IMR-90 (cell line): ENCODE measurements around the gene SLC28A3. TPM values are rescaled to one million over a fixed set of nuclear protein-coding genes. Genes with fewer than 3 reads are reported as not detected.

Experiments
- ATAC-seq: fragments of 200-7000 bp; cut with Tn5 transposase; 2 replicates; pipeline ENCODE4 v1.9.1; 2020; ENCODE audit warnings: low read depth, mild to moderate bottlenecking, moderate library complexity
- BruUV-seq: library from RNA; stranded (reverse); fragments of 400-500 nt; replicated peaks from 2 replicates; lab custom pipeline; 2021; lab: Mats Ljungman, UMichigan
- CTCF ChIA-PET: fragments of 300-600 bp; formaldehyde crosslinking; extraction: SDS; loops from one replicate; lab custom pipeline; 2021; ENCODE audit warnings: antibody characterized with exemption; lab: Yijun Ruan, JAX
- POLR2A ChIA-PET: fragments of 300-600 bp; sonication (Branson Sonifier 250); formaldehyde crosslinking; loops from one replicate; lab custom pipeline; 2022; ENCODE audit warnings: antibody characterized with exemption; ENCODE audit not compliant: unreplicated experiment; lab: Charles Lee
- DNase-seq: peaks from one replicate; pipeline ENCODE4 v3.0.0; 2013
- H2AFZ ChIP-seq: replicated peaks from 2 replicates; pipeline ENCODE3; 2013; ENCODE audit warnings: low read length, mild to moderate bottlenecking; ENCODE audit not compliant: poor library complexity
- H2AK5ac ChIP-seq: 2 replicates; pipeline ENCODE4 v1.6.1; 2013; ENCODE audit warnings: low read depth, low read length, inconsistent platforms
- H2AK9ac ChIP-seq: replicated peaks from 2 replicates; pipeline ENCODE3; 2013; ENCODE audit warnings: mild to moderate bottlenecking, low read depth, low read length, moderate library complexity; ENCODE audit not compliant: poor library complexity
- H2BK120ac ChIP-seq: 2 replicates; pipeline ENCODE4 v1.6.1; 2013; ENCODE audit warnings: low read depth, low read length, inconsistent platforms
- H2BK15ac ChIP-seq: 3 replicates; pipeline ENCODE4 v1.6.1; 2013; ENCODE audit warnings: low read depth, low read length, inconsistent platforms
- H2BK20ac ChIP-seq: 2 replicates; pipeline ENCODE4 v1.6.1; 2013; ENCODE audit warnings: low read depth, mild to moderate bottlenecking, inconsistent platforms, low read length, moderate library complexity
- H2BK5ac ChIP-seq: 2 replicates; pipeline ENCODE4 v1.6.1; 2013; ENCODE audit warnings: mild to moderate bottlenecking, low read depth, low read length, inconsistent platforms; ENCODE audit not compliant: poor library complexity, severe bottlenecking
- H3K14ac ChIP-seq: replicated peaks from 2 replicates; pipeline ENCODE4 v1.6.1; 2013; ENCODE audit warnings: low read depth, low read length, inconsistent platforms
- H3K18ac ChIP-seq: 2 replicates; pipeline ENCODE4 v1.6.1; 2013; ENCODE audit warnings: low read depth, low read length, control low read depth
- H3K23ac ChIP-seq: 2 replicates; pipeline ENCODE4 v1.6.1; 2013; ENCODE audit warnings: low read depth, low read length, inconsistent platforms
- H3K27ac ChIP-seq: 2 replicates; pipeline ENCODE4 v1.5.1; 2013; ENCODE audit warnings: mild to moderate bottlenecking, control low read depth, low read length; ENCODE audit not compliant: insufficient read depth
- H3K27me3 ChIP-seq: 2 replicates; pipeline ENCODE4 v1.6.1; 2013; ENCODE audit warnings: low read length; ENCODE audit not compliant: control insufficient read depth, insufficient read depth
- H3K36me3 ChIP-seq: 2 replicates; pipeline ENCODE4 v1.6.1; 2013; ENCODE audit warnings: low read length, mixed read lengths; ENCODE audit not compliant: control insufficient read depth, insufficient read depth
- H3K4ac ChIP-seq: 2 replicates; pipeline ENCODE4 v1.6.1; 2013; ENCODE audit warnings: low read depth, low read length, inconsistent platforms
- H3K4me1 ChIP-seq: 2 replicates; pipeline ENCODE4 v1.6.1; 2013; ENCODE audit warnings: low read length, mixed read lengths; ENCODE audit not compliant: control insufficient read depth, insufficient read depth
- H3K4me2 ChIP-seq: 2 replicates; pipeline ENCODE4 v1.6.1; 2013; ENCODE audit warnings: low read depth, mild to moderate bottlenecking, control low read depth, low read length, moderate library complexity
- H3K4me3 ChIP-seq: 2 replicates; pipeline ENCODE4 v1.5.1; 2013; ENCODE audit warnings: low read depth, mild to moderate bottlenecking, control low read depth, low read length, moderate library complexity; ENCODE audit not compliant: insufficient read depth
- H3K56ac ChIP-seq: 2 replicates; pipeline ENCODE4 v1.6.1; 2013; ENCODE audit warnings: low read length, inconsistent platforms; ENCODE audit not compliant: insufficient read depth; ENCODE audit errors: extremely low read depth
- H3K79me1 ChIP-seq, 2 experiments: 2 replicates each; pipeline ENCODE4 v1.6.1; 2013; ENCODE audit warnings: low read length in 2 of 2, inconsistent platforms in 1 of 2, low read depth in 1 of 2
- H3K9ac ChIP-seq: 2 replicates; pipeline ENCODE4 v1.6.1; 2013; ENCODE audit warnings: low read depth, low read length, control low read depth
- H3K9me1 ChIP-seq: 2 replicates; pipeline ENCODE4 v1.6.1; 2013; ENCODE audit warnings: low read length, inconsistent platforms; ENCODE audit not compliant: insufficient read depth
- H3K9me3 ChIP-seq: 2 replicates; pipeline ENCODE4 v1.6.1; 2013; ENCODE audit warnings: low read length; ENCODE audit not compliant: control insufficient read depth, insufficient read depth
- H4K20me1 ChIP-seq: 2 replicates; pipeline ENCODE4 v1.6.1; 2013; ENCODE audit warnings: low read length, inconsistent platforms; ENCODE audit not compliant: insufficient read depth
- H4K5ac ChIP-seq: 2 replicates; pipeline ENCODE4 v1.6.1; 2013; ENCODE audit warnings: mild to moderate bottlenecking, low read depth, low read length, control low read depth
- H4K8ac ChIP-seq, 2 experiments: 2 replicates each; pipeline ENCODE4 v1.6.1; 2013; ENCODE audit warnings: low read depth in 2 of 2, low read length in 2 of 2, control low read depth in 1 of 2, inconsistent platforms in 1 of 2
- H4K91ac ChIP-seq: 2 replicates; pipeline ENCODE4 v1.6.1; 2013; ENCODE audit warnings: low read depth, low read length, inconsistent platforms; ENCODE audit not compliant: insufficient read depth
- BHLHE40 ChIP-seq: fragments of 150-350 bp; IDR thresholded peaks from 2 replicates; pipeline ENCODE4 v1.6.1; 2016; ENCODE audit warnings: mild to moderate bottlenecking, low read depth, low read length
- CEBPB ChIP-seq: IDR thresholded peaks from 2 replicates; pipeline ENCODE4 v1.6.1; 2012; ENCODE audit warnings: low read depth, low read length, improper control_type of control experiment
- CTCF ChIP-seq: conservative IDR thresholded peaks from 2 replicates; pipeline ENCODE4 v1.5.1; 2012; ENCODE audit warnings: mild to moderate bottlenecking, low read depth, low read length, improper control_type of control experiment
- ELK1 ChIP-seq: fragments of 150-350 bp; IDR thresholded peaks from 2 replicates; pipeline ENCODE4 v1.6.1; 2016; ENCODE audit warnings: low read depth, mild to moderate bottlenecking, low read length, moderate library complexity, borderline replicate concordance
- FOS ChIP-seq: fragments of 150-350 bp; IDR thresholded peaks from 2 replicates; pipeline ENCODE4 v1.6.1; 2016; ENCODE audit warnings: low read depth, low read length
- MAFK ChIP-seq: IDR thresholded peaks from 2 replicates; pipeline ENCODE4 v1.6.1; 2012; ENCODE audit warnings: low read depth, low read length, improper control_type of control experiment
- MAZ ChIP-seq: IDR thresholded peaks from 2 replicates; pipeline ENCODE4 v1.6.1; 2012; ENCODE audit warnings: low read depth, mild to moderate bottlenecking, low read length, improper control_type of control experiment, moderate library complexity, borderline replicate concordance
- MXI1 ChIP-seq: IDR thresholded peaks from 2 replicates; pipeline ENCODE4 v1.6.1; 2012; ENCODE audit warnings: low read depth, mild to moderate bottlenecking, low read length, moderate library complexity, borderline replicate concordance
- NFE2L2 ChIP-seq: fragments of 150-350 bp; IDR thresholded peaks from 2 replicates; pipeline ENCODE4 v1.6.1; 2016; ENCODE audit warnings: low read depth, mild to moderate bottlenecking, low read length
- POLR2A ChIP-seq: IDR thresholded peaks from 2 replicates; pipeline ENCODE4 v1.6.1; 2012; ENCODE audit warnings: mild to moderate bottlenecking, low read depth, low read length
- RCOR1 ChIP-seq: IDR thresholded peaks from 2 replicates; pipeline ENCODE4 v1.6.1; 2012; ENCODE audit warnings: mild to moderate bottlenecking, low read length, improper control_type of control experiment; ENCODE audit not compliant: insufficient replicate concordance
- RFX5 ChIP-seq: IDR thresholded peaks from 2 replicates; pipeline ENCODE4 v1.8.0; 2012; ENCODE audit warnings: low read depth, mild to moderate bottlenecking, low read length, moderate library complexity
- SMC3 ChIP-seq: fragments of 150-350 bp; IDR thresholded peaks from 2 replicates; pipeline ENCODE4 v1.6.1; 2016; ENCODE audit warnings: low read depth, mild to moderate bottlenecking, antibody characterized with exemption, low read length, moderate library complexity
- WGBS, 2 experiments: methylation state at CpG; one replicate each; pipeline versions ENCODE4 v1.1.5 to v1.1.7; 2013; ENCODE audit warnings: missing lambda C conversion rate in 2 of 2; ENCODE audit not compliant: insufficient read length in 1 of 2; ENCODE audit errors: extremely low coverage in 2 of 2; 5-methylcytosine and 5-hydroxymethylcytosine counted together
- dilution Hi-C: fragments of 300-500 bp; cut with HindIII; formaldehyde crosslinking; loops from one replicate; pipeline ENCODE4 v1.14.3; 2018; ENCODE audit warnings: low sequenced_read_pairs; ENCODE audit not compliant: unreplicated experiment
- in situ Hi-C: fragments of 300-500 bp; cut with MboI; formaldehyde crosslinking; loops from 3 replicates; pipeline ENCODE4 v1.14.3; 2019; ENCODE audit warnings: low sequenced_read_pairs, inconsistent platforms, mixed read lengths
- intact Hi-C: fragments of 100-400 bp; cut with micrococcal nuclease; formaldehyde crosslinking; loops from 2 replicates; pipeline ENCODE4 v1.10.0; 2022
- polyA plus RNA-seq, 3 experiments: library from polyadenylated mRNA; depleted of rRNA; stranded (reverse); fragments of >200 nt; gene quantifications; 2 replicates each; pipeline ENCODE4 v1.2.3, GENCODE V29; 2012; ENCODE audit warnings: low replicate concordance in 1 of 3
- total RNA-seq: library from RNA; depleted of rRNA; stranded (reverse); fragments of >200 nt; gene quantifications from 2 replicates; pipeline ENCODE4 v1.2.3, GENCODE V29; 2012

SLC28A3 gene
- total and polyA plus RNA-seq, 2 of the 4 experiments (the other 2 are of a cell fraction) = 1.1 to 2.2 TPM

- H3K14ac ChIP-seq = no peak overlapping the region
These were observed 112.3 kb downstream of the SLC28A3 start for GRCh38 chr9:84228130-84228720.

More at GRCh38 chr9:84228130-84228720, 112.3 kb downstream of the SLC28A3 start:
- no peaks in the 10 kb centered on the region; the same call in 1 of the 2 replicates for H3K4me1 ChIP-seq
- DNase-seq (no peak), ATAC-seq (no peak)
- WGBS, 2 experiments = no CpG with 5 or more reads among the region's 5 CpGs
- H3K36me3 ChIP-seq = no peaks in the 10 kb centered on the region
- H2BK5ac ChIP-seq = no peak overlapping the region
- H3K4me3 ChIP-seq = no peak overlapping the region
- H4K5ac ChIP-seq = no peak overlapping the region
- no peak overlapping the region for H3K27ac ChIP-seq
- H4K20me1 ChIP-seq = no peaks in the 10 kb centered on the region
- in situ Hi-C loops (no loop called here), intact Hi-C loops (no loop called here), dilution Hi-C loops (no loop called here)
- no peaks in the 10 kb centered on the region for H3K79me1 ChIP-seq
- no peaks in the 10 kb centered on the region for H3K9me1 ChIP-seq
- H2BK120ac ChIP-seq = no peak overlapping the region
- BruUV-seq = no TSS peak
- no peak overlapping the region for H3K9ac ChIP-seq
- H2BK15ac ChIP-seq = no peak overlapping the region
- no peak overlapping the region for H3K23ac ChIP-seq
- no peak overlapping the region for H3K4me2 ChIP-seq
- H2AFZ ChIP-seq = no peak overlapping the region
- no peak overlapping the region for H3K4ac ChIP-seq
- no peak overlapping the region for H2AK9ac ChIP-seq
- ChIA-PET CTCF (no interaction called here), POLR2A (no interaction called here)
- H4K8ac ChIP-seq = no peak overlapping the region
- no peak overlapping the region for H3K56ac ChIP-seq
- TF ChIP-seq NFE2L2 (no peak), MXI1 (no peak), RCOR1 (no peak), MAZ (no peak), SMC3 (no peak), MAFK (no peak), ELK1 (no peak), CTCF (no peak), RFX5 (no peak), CEBPB (no peak), BHLHE40 (no peak), FOS (no peak), POLR2A (no peak)
- no peak overlapping the region for H2AK5ac ChIP-seq
- peaks cover 4% of the 10 kb centered on the region for H3K27me3 ChIP-seq
- H3K18ac ChIP-seq = no peak overlapping the region
- H4K91ac ChIP-seq = no peak overlapping the region
- H2BK20ac ChIP-seq = no peak overlapping the region
- no peaks in the 10 kb centered on the region for H3K9me3 ChIP-seq
